Measurements from ENCODE around the gene TMED10.
"Not testable (repeated sequence)": the region's sequence is repeated elsewhere in the genome, so short reads cannot be mapped to it uniquely, and the experiment has no call there.

The TMED10 gene

DNA sequence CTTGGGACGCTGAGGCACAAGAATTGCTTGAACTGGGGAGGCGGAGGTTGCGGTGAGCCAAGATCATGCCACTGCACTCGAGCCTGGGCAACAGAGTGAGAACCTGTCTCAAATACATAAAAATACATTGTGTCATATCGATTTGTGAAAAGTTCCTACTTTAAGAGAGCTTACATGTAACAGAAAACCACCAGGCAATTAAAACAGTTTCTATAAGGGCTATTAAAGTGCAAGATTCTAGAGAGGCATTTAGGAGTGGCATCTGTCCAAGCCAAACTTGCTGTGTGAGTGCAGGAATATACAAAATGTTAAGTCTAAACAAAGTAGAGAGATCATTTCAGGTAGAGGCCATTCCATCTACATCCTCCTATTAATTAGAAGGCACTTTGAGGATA lies 47.8 kb downstream of the TMED10 start:
- Histone ChIP-seq H3K9me3 (no peaks in the 10 kb centered on the region), H3K36me3 (no peaks in the 10 kb centered on the region), H3K4me3 (ENCODE audit: low read depth in 1 of 2, low read length in 1 of 2) (no peak overlapping the region), H3K4me1 (ENCODE audit: control insufficient read depth in 1 of 2, insufficient read depth in 1 of 2, low read depth in 1 of 2, low read length in 1 of 2) (peaks cover 48% of the 10 kb centered on the region in 2 experiments), H3K27ac (peak overlapping the region; percentile 97), H3K27me3 (no peaks in the 10 kb centered on the region)
- TF ChIP-seq, protein P1, sequence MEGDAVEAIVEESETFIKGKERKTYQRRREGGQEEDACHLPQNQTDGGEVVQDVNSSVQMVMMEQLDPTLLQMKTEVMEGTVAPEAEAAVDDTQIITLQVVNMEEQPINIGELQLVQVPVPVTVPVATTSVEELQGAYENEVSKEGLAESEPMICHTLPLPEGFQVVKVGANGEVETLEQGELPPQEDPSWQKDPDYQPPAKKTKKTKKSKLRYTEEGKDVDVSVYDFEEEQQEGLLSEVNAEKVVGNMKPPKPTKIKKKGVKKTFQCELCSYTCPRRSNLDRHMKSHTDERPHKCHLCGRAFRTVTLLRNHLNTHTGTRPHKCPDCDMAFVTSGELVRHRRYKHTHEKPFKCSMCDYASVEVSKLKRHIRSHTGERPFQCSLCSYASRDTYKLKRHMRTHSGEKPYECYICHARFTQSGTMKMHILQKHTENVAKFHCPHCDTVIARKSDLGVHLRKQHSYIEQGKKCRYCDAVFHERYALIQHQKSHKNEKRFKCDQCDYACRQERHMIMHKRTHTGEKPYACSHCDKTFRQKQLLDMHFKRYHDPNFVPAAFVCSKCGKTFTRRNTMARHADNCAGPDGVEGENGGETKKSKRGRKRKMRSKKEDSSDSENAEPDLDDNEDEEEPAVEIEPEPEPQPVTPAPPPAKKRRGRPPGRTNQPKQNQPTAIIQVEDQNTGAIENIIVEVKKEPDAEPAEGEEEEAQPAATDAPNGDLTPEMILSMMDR (IDR thresholded peaks at IDR 0.05): no peak

DNA sequence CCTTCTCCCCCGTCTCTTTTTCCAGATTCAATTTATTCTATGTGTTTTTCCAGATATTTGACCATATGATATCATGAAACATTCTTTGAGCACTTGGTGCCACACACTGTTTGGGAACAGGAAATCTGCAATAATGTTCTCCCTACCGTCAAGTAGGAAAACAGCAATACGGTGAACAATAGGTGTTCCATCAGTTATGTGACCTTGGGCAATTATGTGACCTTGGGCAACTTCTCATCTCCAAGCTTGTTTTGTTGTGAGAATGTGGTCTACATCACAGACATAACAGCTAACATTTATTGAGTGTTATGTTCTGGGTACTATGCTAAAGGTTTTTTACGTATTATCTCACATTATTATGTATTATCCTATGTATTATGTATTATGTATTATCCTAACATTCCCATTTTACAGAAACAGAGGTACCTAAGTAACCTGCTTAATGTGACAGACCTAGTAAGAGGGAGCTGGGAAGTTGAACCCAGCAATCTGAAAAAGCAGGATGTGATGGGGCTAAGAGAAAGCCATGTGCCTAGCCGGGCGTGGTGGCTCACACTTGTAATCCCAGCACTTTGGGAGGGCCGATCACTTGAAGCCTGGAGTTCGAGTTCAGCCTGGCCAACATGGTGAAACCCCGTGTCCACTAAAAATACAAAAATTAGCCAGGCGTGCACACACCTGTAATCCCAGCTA lies 48.4 kb downstream of the TMED10 start:
- Histone ChIP-seq H3K4me3 (ENCODE audit: low read depth in 1 of 2, low read length in 1 of 2) (peak overlapping the region; percentile 57 to 83), H3K9me3 (no peaks in the 10 kb centered on the region), H3K27ac (peak overlapping the region; percentile 97), H3K4me1 (ENCODE audit: control insufficient read depth in 1 of 2, insufficient read depth in 1 of 2, low read depth in 1 of 2, low read length in 1 of 2) (peaks cover 52 to 53% of the 10 kb centered on the region in 2 experiments), H3K27me3 (no peaks in the 10 kb centered on the region), H3K36me3 (no peaks in the 10 kb centered on the region)
- TF ChIP-seq, protein P1 (IDR thresholded peaks at IDR 0.05): no peak

DNA sequence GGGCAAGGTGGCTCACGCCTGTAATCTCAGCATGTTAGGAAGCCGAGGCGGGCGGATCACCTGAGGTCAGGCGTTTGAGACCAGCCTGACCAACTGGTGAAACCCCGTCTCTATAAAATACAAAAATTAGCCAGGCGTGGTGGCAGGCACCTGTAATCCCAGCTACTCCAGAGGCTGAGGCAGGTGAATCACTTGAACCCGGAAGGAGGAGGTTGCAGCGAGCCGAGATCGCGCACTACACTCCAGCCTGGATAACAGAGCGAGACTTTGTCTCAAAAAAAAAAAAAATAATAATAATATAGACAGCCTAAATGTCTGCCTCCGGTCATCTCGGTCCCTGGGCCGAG lies 49.0 kb downstream of the TMED10 start:
- H3K4me3 ChIP-seq (ENCODE audit: low read depth in 1 of 2, low read length in 1 of 2): peak overlapping the region; percentile 57 to 83
- H3K27ac ChIP-seq: peak overlapping the region; percentile 97

GRCh38 chr14:75126679-75127473 lies 49.5 kb downstream of the TMED10 start, which contains the start of gene NEK9:
NEK9 (minus strand) TSS chr14:75127048; CDS start chr14:75126921, 127 bp downstream.
- H3K4me1 ChIP-seq (ENCODE audit: control insufficient read depth in 1 of 2, insufficient read depth in 1 of 2, low read depth in 1 of 2, low read length in 1 of 2): peaks cover 47 to 53% of the 10 kb centered on the region in 2 experiments
- peak within 1 kb of the TSS; percentile 97 for H3K27ac ChIP-seq
- TF ChIP-seq, protein P1 (IDR thresholded peaks at IDR 0.05): no peak
- H3K9me3 ChIP-seq: no peaks in the 10 kb centered on the region
- H3K4me3 ChIP-seq (ENCODE audit: low read depth in 1 of 2, low read length in 1 of 2): peak within 1 kb of the TSS; percentile 57 to 83
- no peaks in the 10 kb centered on the region for H3K27me3 ChIP-seq
- no peaks in the 10 kb centered on the region for H3K36me3 ChIP-seq

More for the DNA sequence above, 49.0 kb downstream of the TMED10 start:
- not testable (repeated sequence) for H3K27me3 ChIP-seq, H3K9me3 ChIP-seq, H3K36me3 ChIP-seq
- peaks cover 48 to 51% of the 10 kb centered on the region in 2 experiments for H3K4me1 ChIP-seq (ENCODE audit: control insufficient read depth in 1 of 2, insufficient read depth in 1 of 2, low read depth in 1 of 2, low read length in 1 of 2)

DNA sequence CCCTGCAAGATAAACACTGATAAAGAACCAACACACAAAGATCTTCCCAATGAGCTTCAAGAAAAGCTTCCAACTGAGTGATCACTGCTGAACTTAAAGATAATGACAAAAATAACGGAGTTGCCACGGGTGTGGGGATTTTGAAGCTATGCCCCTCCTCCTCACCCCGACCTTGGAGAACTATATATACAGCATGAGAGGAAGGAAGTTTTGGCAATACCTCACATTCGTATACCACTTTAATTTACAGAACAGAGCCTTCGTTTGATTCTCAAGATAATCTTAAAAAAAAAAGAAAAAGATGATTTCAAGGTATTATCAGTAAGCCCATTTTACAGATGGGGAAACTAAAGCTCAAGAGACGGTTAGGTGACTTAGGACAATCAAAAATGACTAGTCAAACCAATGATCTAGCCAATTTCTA lies 50.3 kb downstream of the TMED10 start:
- H3K4me1 ChIP-seq (ENCODE audit: control insufficient read depth in 1 of 2, insufficient read depth in 1 of 2, low read depth in 1 of 2, low read length in 1 of 2): peaks cover 55 to 61% of the 10 kb centered on the region in 2 experiments
- no peaks in the 10 kb centered on the region for H3K36me3 ChIP-seq
- H3K9me3 ChIP-seq: no peaks in the 10 kb centered on the region
- no peaks in the 10 kb centered on the region for H3K27me3 ChIP-seq
- TF ChIP-seq, protein P1 (IDR thresholded peaks at IDR 0.05): no peak
- peak overlapping the region; percentile 57 to 83 for H3K4me3 ChIP-seq (ENCODE audit: low read depth in 1 of 2, low read length in 1 of 2)
- H3K27ac ChIP-seq: peak overlapping the region; percentile 97

- H3K4me3 ChIP-seq (ENCODE audit: low read depth in 1 of 2, low read length in 1 of 2): peak overlapping the region; percentile 57 to 83
- H3K9me3 ChIP-seq: no peaks in the 10 kb centered on the region
- H3K27me3 ChIP-seq: no peaks in the 10 kb centered on the region
- H3K36me3 ChIP-seq: no peaks in the 10 kb centered on the region
- H3K4me1 ChIP-seq (ENCODE audit: control insufficient read depth in 1 of 2, insufficient read depth in 1 of 2, low read depth in 1 of 2, low read length in 1 of 2): peaks cover 60 to 66% of the 10 kb centered on the region in 2 experiments
- TF ChIP-seq, protein P1 (IDR thresholded peaks at IDR 0.05): no peak
- H3K27ac ChIP-seq: peak overlapping the region; percentile 97
These were observed 50.8 kb downstream of the TMED10 start for GRCh38 chr14:75125617-75126016.
